Hepatocyte (in vitro differentiated cells): ENCODE data around the gene NUP62.

Source experiments
- EZH2 ChIP-seq: fragments of 200-600 bp; sonication (generic); IDR thresholded peaks from 2 replicates; pipeline ENCODE4 v1.6.1; 2016; ENCODE audit warnings: antibody characterized with exemption, mild to moderate bottlenecking, borderline replicate concordance
- EZH2phosphoT487 ChIP-seq: fragments of 200-600 bp; sonication (generic); IDR thresholded peaks from one replicate; pipeline ENCODE4 v1.6.1; 2018; ENCODE audit warnings: antibody characterized with exemption, mild to moderate bottlenecking, low read depth, moderate library complexity; ENCODE audit not compliant: unreplicated experiment, severe bottlenecking
- TF ChIP-seq, protein P1 (sequence below): fragments of 200-600 bp; sonication (generic); IDR thresholded peaks from 2 replicates; pipeline ENCODE4 v1.5.1; 2016; ENCODE audit warnings: antibody characterized with exemption, mild to moderate bottlenecking; ENCODE audit not compliant: poor library complexity

DNA sequence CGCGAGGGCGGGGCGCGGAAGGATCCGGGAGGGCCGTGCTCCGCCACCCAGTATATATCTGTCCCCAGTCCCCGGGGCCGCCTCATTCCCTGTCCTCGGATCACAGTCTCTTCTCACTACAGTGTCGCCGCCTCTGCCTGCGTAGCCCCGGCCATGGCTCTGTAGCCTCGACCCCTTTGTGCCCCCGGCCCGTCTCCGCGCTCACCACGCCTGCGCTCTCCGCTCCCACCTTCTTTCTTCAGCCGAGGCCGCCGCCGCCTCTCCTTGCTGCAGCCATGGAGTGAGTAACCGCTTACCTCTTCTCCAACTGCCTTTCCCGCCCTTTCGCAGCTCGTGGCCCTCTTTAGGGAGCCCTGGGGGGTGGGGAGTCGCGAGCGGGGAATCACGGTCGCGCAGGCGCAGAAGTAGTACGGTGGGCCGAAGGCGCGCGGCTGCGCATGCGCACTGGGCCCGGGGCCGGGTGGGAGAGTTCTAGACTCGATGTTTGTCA, at the start of gene NUP62, which contains the start of gene ATF5:
- TF ChIP-seq, protein P1, sequence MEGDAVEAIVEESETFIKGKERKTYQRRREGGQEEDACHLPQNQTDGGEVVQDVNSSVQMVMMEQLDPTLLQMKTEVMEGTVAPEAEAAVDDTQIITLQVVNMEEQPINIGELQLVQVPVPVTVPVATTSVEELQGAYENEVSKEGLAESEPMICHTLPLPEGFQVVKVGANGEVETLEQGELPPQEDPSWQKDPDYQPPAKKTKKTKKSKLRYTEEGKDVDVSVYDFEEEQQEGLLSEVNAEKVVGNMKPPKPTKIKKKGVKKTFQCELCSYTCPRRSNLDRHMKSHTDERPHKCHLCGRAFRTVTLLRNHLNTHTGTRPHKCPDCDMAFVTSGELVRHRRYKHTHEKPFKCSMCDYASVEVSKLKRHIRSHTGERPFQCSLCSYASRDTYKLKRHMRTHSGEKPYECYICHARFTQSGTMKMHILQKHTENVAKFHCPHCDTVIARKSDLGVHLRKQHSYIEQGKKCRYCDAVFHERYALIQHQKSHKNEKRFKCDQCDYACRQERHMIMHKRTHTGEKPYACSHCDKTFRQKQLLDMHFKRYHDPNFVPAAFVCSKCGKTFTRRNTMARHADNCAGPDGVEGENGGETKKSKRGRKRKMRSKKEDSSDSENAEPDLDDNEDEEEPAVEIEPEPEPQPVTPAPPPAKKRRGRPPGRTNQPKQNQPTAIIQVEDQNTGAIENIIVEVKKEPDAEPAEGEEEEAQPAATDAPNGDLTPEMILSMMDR: no peak
- no peak for TF ChIP-seq EZH2phosphoT487
- TF ChIP-seq EZH2: no peak
